ENCODE data around the gene SDCBP2. TPM values are rescaled to one million over a fixed set of nuclear protein-coding genes. Genes with fewer than 3 reads are reported as not detected.

The SDCBP2 gene
- total and polyA plus RNA-seq, 4 donors, result 1.9 to 6.1 (median 4.7) TPM

DNA sequence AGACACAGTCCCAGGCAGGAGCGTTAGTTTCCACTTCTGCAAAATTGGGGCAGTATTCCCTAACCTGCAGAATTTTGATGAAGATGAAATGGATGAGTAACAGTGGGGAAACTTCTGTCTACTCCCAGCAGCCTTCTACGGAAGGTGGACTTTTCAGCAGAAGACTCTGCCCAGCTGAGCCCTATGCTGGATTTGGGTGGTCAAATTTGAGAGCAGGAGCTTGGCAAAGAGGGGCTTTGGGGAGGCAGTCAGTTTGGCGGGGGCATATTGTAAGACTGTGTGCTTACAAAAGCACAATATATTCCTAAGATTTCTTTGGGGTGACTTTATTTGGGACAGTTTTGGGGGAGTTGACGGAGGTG is 5.4 kb upstream of the SDCBP2 start (continued):
- no peak for TF ChIP-seq REST (IDR thresholded peaks at IDR 0.05)

DNA sequence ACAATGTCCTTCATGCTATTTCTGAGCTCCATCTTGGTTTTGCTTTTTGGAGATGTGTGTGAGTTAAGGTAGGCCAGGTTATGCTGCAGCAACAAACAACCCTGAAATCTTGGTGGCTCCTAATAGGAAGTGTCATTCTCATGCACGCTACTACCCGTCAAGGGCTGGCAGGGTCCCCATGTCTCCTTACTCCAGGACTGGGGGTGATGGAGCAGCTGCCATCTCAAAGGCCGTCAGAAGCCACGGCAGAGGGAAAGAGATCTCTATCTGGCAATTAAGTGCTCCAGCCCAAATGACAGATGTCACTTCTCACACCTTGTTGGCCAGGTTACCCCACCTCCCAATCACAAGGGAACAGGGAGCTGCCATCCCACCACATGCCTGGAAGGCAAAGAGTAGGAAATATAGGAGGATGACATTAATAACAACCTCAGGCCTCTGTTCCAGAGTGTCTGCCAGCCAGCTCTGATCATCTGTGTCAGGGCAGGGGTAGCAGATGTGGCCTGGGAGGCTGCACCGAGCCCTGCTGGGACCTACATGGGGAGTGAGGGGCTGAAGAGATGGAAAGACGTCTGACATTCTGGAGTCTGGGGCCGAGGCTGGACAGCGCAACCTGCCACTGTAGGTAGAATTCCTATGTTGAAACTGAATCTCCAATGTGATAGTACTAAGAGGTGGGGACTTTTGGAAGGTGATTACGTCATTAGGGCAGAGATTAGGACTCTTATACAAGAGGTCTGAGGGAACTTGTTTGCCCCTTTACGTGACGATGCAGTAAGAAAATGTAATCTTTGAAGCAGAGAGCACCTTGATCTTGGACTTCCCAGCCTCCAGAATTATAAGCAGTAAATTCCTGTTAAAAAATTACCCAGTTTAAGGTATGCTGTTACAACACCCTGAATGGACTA is 4.8 kb upstream of the SDCBP2 start:
- H3K9ac ChIP-seq (ENCODE audit: low read depth in 1 of 2, low read length in 2 of 2), result no peak overlapping the region
- DNase-seq (ENCODE audit: low spot score), result peak; percentile 28
- H3K36me3 ChIP-seq (ENCODE audit: control insufficient read depth in 4 of 4, insufficient read depth in 3 of 4, low read depth in 1 of 4, low read length in 3 of 4), result no peaks in the 10 kb centered on the region
- TF ChIP-seq, protein P1, sequence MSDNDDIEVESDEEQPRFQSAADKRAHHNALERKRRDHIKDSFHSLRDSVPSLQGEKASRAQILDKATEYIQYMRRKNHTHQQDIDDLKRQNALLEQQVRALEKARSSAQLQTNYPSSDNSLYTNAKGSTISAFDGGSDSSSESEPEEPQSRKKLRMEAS (IDR thresholded peaks at IDR 0.05), result no peak
- TF ChIP-seq SP1 (IDR thresholded peaks at IDR 0.05) (no peak), YY1 (IDR thresholded peaks at IDR 0.05) (no peak), JUND (IDR thresholded peaks at IDR 0.05) (no peak), ATF3 (IDR thresholded peaks at IDR 0.05) (no peak), FOXA2 (IDR thresholded peaks at IDR 0.05) (no peak), HNF4A (conservative IDR thresholded peaks at IDR 0.05) (no peak), HNF4G (IDR thresholded peaks at IDR 0.05) (no peak), REST (IDR thresholded peaks at IDR 0.05) (no peak), RXRA (IDR thresholded peaks at IDR 0.05) (no peak), EGR1 (IDR thresholded peaks at IDR 0.05; ENCODE audit: low read depth in 2 of 2) (no peak), TAF1 (conservative IDR thresholded peaks at IDR 0.05) (no peak), RAD21 (IDR thresholded peaks at IDR 0.05) (no peak)
- TF ChIP-seq, protein P2, sequence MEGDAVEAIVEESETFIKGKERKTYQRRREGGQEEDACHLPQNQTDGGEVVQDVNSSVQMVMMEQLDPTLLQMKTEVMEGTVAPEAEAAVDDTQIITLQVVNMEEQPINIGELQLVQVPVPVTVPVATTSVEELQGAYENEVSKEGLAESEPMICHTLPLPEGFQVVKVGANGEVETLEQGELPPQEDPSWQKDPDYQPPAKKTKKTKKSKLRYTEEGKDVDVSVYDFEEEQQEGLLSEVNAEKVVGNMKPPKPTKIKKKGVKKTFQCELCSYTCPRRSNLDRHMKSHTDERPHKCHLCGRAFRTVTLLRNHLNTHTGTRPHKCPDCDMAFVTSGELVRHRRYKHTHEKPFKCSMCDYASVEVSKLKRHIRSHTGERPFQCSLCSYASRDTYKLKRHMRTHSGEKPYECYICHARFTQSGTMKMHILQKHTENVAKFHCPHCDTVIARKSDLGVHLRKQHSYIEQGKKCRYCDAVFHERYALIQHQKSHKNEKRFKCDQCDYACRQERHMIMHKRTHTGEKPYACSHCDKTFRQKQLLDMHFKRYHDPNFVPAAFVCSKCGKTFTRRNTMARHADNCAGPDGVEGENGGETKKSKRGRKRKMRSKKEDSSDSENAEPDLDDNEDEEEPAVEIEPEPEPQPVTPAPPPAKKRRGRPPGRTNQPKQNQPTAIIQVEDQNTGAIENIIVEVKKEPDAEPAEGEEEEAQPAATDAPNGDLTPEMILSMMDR (IDR thresholded peaks at IDR 0.05; ENCODE audit: low read depth, low read length, missing input control), result no peak
- H3K4me3 ChIP-seq (ENCODE audit: low read depth in 1 of 3, low read length in 3 of 3), result no peak overlapping the region
- 92% methylated on average over 11 of the region's 11 CpGs for WGBS
- H3K27ac ChIP-seq (ENCODE audit: low read depth in 1 of 2, low read length in 2 of 2), result no peak overlapping the region
- no peaks in the 10 kb centered on the region for H3K27me3 ChIP-seq (ENCODE audit: control insufficient read depth in 4 of 4, insufficient read depth in 4 of 4, low read length in 3 of 4)
- H3K4me1 ChIP-seq (ENCODE audit: control insufficient read depth in 4 of 4, insufficient read depth in 4 of 4, low read length in 3 of 4), result peaks cover 7 to 33% (median 18%) of the 10 kb centered on the region in 4 donors
- no peaks in the 10 kb centered on the region for H3K9me3 ChIP-seq (ENCODE audit: control insufficient read depth in 4 of 4, low read length in 3 of 4)
